HL-60/S4 (cell line): Measurements from ENCODE around the gene DNAJC10.
"Not testable (repeated sequence)": the region's sequence is repeated elsewhere in the genome, so short reads cannot be mapped to it uniquely, and the experiment has no call there.

ENCODE experiments used
- in situ Hi-C: fragments of 300-500 bp; cut with MboI; formaldehyde crosslinking; loops from 2 replicates; pipeline ENCODE4 v1.14.3; 2022; ENCODE audit warnings: low sequenced_read_pairs

The DNAJC10 gene

DNA sequence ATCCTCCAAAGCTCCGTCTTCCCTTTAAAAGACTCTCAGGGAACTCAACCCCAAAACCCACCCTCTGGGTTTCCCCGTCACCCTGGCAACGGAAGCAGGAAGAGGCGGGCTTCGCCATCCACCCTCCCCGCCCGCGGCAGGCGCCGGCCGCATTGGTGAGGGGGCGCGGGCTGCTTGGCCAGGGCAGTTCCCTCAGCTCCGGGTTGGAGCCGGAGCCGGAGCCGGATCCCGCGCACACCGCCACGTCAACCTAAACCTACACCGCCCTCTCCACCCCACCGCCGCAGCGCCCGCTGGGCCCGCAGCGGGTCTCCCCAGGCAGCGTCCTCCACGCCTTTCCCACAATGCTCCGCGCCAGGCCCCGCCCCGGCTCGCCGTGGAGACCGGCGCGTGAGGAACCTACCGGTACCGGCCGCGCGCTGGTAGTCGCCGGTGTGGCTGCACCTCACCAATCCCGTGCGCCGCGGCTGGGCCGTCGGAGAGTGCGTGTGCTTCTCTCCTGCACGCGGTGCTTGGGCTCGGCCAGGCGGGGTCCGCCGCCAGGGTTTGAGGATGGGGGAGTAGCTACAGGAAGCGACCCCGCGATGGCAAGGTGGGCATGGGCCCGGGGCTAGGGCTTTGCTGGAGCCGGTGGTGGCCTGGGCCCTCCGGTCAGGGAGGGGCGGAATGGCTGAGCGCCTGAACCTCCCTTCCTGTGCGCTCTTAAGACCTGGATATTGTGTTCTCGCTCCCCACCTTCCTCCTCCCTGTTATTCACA, at the start of gene DNAJC10:
DNAJC10 (plus strand) TSS at position 366 of the 758 bp plus-strand sequence. CDS start 1,830 bp downstream, outside the sequence.
- in situ Hi-C loops, result no loop called here

GRCh38 chr2:182666674-182667314, 49.3 kb upstream of the DNAJC10 start:
- in situ Hi-C loops, result loop anchor here (25.0 kb wide), 1 partner anchor 479 kb away; no protein-coding TSS in a partner anchor

DNA sequence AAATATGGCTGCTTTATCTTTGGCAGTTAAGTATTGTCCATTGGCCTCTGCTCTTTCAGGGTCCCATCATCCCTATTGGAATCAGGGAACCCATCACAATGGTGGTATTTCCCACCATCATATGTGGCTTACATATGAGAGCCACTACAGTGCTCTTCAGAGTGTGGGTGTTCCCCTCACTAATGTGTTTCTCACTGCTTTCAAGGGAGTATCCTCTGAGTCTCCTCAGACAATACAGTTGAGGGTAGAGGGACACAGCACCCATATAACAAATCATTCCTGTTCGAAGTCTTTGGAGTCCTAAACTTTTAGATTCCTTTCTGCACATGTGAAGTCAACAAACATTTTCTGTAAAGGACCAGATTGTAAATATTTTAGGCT, 48.8 kb upstream of the DNAJC10 start:
- in situ Hi-C loops, result loop anchor here (25.0 kb wide), 1 partner anchor 480 kb away; no protein-coding TSS in a partner anchor

GRCh38 chr2:182668671-182669070, 47.4 kb upstream of the DNAJC10 start:
- in situ Hi-C loops, result loop anchor here (25.0 kb wide), 1 partner anchor 481 kb away; no protein-coding TSS in a partner anchor

DNA sequence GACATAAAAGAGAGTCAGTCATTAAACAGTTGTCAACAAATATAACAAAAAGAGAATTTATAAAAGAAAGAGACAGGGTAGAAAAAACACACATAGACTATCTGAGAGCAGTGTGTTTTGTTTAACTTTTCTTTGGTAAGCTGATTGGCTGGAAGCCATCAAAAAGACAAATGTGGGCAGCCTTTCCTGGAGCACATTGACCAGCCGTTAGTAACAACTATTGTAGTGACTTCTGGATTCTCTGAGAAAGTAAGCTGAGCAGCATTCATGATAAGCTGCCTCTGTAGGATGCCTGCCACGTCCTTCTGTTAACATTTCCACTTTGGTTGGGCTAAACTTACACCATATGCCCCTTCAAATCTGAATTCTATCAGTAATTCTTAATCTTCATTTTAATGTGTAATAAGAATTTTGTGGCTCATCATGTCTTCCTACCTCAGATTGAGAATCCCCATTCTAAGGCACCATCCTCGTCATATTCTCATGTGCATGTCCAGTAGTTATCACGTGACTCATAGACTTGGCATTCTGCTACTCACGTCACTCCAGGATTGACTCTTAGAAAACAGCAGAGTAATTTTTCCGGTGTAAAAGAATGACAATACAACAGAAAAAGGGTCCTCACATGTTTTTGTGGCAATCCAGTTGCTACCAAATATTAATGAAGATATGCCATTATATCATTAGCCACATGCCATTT, 43.4 kb upstream of the DNAJC10 start:
- in situ Hi-C loops, result loop anchor here (25.0 kb wide), 1 partner anchor 485 kb away; no protein-coding TSS in a partner anchor

DNA sequence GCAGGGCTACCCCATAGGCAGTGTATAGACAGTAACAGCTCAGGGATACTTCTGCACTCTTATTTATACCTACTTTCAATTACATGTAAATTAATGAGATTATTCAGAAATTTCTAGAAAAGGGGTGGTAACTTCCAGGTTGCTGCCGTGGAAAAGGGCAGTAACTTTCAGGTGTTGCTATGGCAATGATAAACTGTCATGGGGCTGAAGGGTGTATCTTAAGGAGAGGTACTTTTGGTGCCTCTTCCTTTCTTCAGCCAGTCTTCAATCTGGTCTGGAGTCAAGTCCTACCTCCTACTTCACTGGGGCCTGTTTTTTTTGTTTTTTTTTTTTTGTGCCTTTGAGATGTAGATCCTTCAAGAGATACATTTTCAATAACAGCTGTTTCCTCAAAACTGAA, 35.2 kb upstream of the DNAJC10 start:
- in situ Hi-C loops, result no loop called here

DNA sequence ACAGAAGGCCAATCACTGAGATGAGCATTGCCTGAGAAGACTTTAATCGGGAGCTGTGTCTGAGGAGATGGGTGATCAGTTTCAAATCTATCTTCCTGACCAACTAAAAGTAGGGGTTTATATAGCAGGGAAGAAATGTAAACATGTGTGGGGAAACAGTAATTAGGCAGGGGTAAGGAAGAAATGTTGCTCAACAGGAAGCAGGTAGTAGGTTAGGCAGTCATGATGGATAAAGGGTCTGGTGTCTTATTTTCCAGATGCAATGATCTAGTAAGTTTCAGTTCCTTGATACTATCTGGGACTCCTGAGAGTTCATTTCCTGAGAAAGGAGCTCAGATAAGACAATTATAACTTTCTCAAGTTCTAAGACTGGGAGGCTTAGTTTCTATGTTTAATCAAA, 33.8 kb upstream of the DNAJC10 start:
- in situ Hi-C loops, result no loop called here

DNA sequence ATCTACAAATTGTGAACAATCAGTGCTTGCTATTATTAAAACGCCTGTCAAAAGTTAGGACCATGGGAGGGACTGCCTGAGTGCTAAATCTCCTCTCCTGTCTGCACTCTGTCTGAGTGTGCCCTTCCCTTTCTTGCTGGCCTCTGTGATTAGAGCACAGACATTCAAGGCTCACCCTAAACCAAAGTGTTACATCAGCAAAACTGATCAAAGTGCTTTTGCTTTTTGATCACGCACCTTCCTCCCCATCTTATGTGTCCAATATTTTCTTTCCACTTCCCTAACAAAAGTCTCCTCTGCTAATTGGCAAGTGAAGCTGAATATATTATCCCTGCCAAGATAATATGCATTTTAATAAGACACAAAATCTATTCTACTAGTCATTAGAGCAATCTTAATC, 30.5 kb upstream of the DNAJC10 start:
- in situ Hi-C loops, result no loop called here

DNA sequence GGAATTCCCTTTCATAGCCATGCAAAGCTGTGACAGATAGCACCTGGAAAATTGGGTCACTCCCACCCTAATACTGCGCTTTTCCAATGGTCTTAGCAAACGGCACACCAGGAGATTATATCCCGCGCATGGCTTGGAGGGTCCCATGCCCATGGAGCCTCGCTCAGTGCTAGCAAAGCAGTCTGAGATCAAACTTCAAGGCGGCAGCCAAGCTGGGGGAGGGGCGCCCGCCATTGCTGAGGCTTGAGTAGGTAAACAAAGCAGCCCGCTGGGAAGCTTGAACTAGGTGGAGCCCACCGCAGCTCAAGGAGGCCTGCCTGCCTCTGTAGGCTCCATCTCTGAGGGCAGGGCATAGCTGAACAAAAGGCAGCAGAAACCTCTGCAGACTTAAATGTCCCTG, 29.3 kb upstream of the DNAJC10 start:
- in situ Hi-C loops, result not testable (repeated sequence)

DNA sequence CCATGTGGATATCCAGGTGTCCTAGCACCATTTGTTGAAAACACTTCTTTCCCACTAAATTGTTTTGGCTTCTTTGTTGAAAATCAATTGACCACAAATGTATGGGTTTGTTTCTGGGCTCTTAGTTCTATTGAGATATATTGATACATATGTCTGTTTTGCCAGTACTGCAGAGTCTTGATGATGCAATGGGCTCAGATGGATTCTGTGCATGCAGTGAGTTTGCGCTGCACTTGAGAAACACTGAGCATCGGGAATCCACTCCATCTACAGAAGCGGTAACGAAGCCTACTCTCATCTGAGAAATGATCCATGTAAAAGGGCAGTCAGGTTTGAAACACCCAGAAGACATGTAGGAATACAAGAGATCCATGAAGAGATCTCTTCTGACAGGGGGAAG, 21.9 kb upstream of the DNAJC10 start:
- in situ Hi-C loops, result no loop called here

DNA sequence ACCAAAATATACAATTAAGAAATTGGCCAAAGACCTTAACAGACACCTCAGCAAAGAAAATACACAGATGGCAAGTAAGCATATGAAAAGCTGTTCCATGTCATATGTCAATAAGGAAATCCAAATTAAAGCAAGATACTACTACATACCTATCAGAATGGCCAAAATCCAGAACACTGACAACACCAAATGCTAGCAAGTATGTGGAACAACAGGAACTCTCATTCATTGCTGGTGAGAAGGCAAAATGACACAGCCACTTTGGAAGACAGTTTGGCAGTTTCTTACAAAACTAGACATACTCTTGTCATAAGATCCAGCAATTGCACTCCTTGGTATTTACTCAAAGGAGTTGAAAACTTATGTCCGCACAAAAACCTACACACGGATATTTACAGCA, 20.3 kb upstream of the DNAJC10 start:
- in situ Hi-C loops, result no loop called here

DNA sequence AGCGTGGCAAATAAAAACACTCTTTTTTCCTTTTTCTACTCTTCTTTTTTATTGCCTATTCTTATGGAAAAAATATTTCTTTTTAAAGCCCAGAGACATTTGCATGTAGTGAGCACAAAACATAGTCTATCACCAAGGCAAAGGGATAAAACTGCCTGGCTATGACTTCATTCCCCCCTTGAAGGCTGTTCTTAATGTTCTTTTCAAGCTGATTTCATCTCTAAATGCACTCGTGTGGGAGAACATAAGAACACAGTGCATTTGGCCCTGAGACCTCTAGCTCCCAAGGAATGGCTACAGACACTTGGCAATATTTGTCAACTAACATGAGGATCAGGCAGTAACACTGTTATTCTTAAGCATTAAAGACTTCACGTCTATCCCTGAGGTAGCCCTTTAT, 17.4 kb upstream of the DNAJC10 start:
- in situ Hi-C loops, result no loop called here

DNA sequence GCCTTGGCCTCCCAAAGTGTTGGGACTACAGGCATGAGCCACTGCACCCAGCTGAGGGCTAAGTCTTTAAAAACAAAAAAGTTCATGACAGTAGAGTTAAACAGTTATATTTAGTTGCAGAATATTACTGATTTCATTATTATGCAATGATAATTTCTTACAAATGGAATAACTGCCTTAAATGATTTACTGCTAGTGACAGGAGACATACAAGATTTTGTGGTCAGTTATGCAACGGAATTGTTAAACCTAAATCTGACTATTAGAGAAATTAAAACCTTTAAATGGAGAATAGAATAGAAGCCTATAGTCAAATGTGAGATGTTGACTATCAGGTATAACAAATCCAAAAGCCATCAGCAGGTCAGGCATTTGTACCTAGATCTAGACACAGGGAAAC, 10.3 kb upstream of the DNAJC10 start:
- in situ Hi-C loops, result no loop called here

GRCh38 chr2:182706751-182707150, 9.3 kb upstream of the DNAJC10 start:
- in situ Hi-C loops, result no loop called here

GRCh38 chr2:182713601-182714000, 2.5 kb upstream of the DNAJC10 start:
- in situ Hi-C loops, result no loop called here

DNA sequence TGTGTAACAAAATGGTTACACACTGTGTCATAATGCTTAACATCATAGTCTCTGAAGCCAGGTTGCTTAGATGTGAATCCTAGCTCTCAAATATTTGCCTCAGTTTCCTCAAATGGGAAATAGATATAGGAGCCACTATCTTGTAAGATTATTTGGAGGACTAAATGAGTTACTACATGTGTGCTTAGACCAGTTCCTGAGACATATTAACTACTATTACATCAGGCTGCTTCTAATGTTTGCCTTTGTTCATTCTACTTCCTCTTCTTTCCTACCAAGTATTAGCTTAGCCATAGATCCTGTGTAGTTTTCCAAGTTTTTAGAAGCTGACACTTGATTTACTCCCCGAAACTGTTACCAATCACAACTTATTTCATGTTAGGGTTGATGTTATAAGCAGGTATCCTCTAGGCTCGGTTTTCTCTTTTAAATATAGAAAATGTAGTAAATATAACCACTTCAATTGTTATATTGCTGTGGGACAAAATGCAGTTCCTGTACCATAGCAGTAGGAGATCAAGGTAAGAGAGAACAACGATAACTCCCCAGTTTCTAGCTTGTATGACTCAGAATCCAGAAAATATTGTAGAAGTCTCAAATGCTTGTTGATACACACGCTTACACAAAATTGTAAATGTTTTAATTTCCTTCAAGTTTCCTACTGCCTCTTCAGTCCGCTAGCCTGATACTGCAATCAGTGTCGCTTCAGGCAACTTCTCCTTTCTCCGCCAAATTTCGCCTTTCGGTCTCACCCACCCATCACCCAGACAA, 751 bp upstream of the DNAJC10 start:
- in situ Hi-C loops, result no loop called here

- in situ Hi-C loops, result no loop called here
These were observed 558 bp downstream of the DNAJC10 start for GRCh38 chr2:182716650-182716979.

GRCh38 chr2:182717416-182717815, 1.4 kb downstream of the DNAJC10 start:
- in situ Hi-C loops, result no loop called here

DNA sequence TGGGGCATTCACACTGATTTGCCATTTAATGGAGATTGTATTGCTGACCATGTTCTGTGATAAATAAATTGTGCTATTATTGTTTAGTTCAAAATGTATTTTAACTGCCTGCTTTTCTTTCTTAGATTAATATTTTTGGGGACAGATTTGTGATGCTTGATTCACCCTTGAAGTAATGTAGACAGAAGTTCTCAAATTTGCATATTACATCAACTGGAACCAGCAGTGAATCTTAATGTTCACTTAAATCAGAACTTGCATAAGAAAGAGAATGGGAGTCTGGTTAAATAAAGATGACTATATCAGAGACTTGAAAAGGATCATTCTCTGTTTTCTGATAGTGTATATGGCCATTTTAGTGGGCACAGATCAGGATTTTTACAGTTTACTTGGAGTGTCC, 1.8 kb downstream of the DNAJC10 start:
- in situ Hi-C loops, result no loop called here

GRCh38 chr2:182718459-182718858, 2.4 kb downstream of the DNAJC10 start:
- in situ Hi-C loops, result no loop called here

DNA sequence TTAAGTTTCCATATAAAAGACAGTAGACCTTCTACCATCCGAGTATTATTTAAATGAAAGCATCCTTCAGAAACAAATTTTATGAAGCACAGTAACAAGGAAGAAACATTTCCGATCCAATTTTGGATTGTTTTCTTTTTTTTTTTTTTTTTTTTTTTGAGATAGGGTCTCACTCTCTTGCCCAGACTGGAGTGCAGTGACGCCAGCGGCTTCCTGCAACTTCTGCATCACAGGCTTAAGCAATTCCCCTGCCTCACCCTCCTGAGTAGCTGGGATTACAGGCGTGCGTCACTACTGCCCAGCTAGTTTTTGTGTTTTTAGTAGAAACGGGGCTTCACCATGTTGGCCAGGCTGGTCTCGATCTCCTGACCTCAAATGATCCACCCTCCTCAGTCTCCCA, 3.1 kb downstream of the DNAJC10 start:
- in situ Hi-C loops, result not testable (repeated sequence)
